HCT116 (cell line): ENCODE data around the gene SLC16A3. TPM values are rescaled to one million over a fixed set of nuclear protein-coding genes. Genes with fewer than 3 reads are reported as not detected.

Experiments
- ATAC-seq: fragments of 200-7000 bp; cut with Tn5 transposase; 2 replicates; pipeline ENCODE4 v1.9.1; 2020; ENCODE audit warnings: mild to moderate bottlenecking, moderate library complexity
- BruUV-seq: library from RNA; stranded (reverse); fragments of 400-500 nt; replicated peaks from 2 replicates; lab custom pipeline; 2021; lab: Mats Ljungman, UMichigan
- CTCF ChIA-PET: fragments of 300-600 bp; sonication (Branson Sonifier 250); formaldehyde crosslinking; loops from one replicate; lab custom pipeline; 2021; ENCODE audit warnings: antibody characterized with exemption; lab: Charles Lee
- POLR2A ChIA-PET: fragments of 300-600, 350-600 bp; sonication (Branson Sonifier 250); formaldehyde crosslinking; loops from one replicate; lab custom pipeline; 2021; ENCODE audit warnings: antibody characterized with exemption; lab: Charles Lee
- RAD21 ChIA-PET, 2 experiments: fragments of 300-600 bp; sonication (Branson Sonifier 250); formaldehyde crosslinking; loops; one replicate each; lab custom pipeline; 2023; ENCODE audit warnings: low total read pairs in 2 of 2; ENCODE audit not compliant: uncharacterized antibody in 2 of 2, unreplicated experiment in 2 of 2, low non-redundant PET in 1 of 2; lab: Charles Lee
- DNase-seq: peaks from one replicate; pipeline ENCODE4 v3.0.0-alpha.2; 2010; ENCODE audit warnings: low read depth, low spot score
- H2AFZ ChIP-seq: fragments of 200-600 bp; shearing (Covaris generic), sonication (generic); 2 replicates; pipeline ENCODE4 v1.6.1; 2017; ENCODE audit warnings: low read depth, mixed run types, mixed read lengths, antibody characterized with exemption, low read length; ENCODE audit not compliant: poor library complexity, severe bottlenecking
- H3K27ac ChIP-seq: 2 replicates; pipeline ENCODE4 v1.5.1; 2012; ENCODE audit warnings: low read depth, low read length
- H3K27me3 ChIP-seq: fragments of 200-600 bp; sonication (generic); 2 replicates; pipeline ENCODE4 v1.6.1; 2016; ENCODE audit warnings: mixed run types, low read length, mixed read lengths; ENCODE audit not compliant: insufficient read depth
- H3K36me3 ChIP-seq, 2 experiments: fragments of 200-500 bp in 1 of 2; fragments of 200-600 bp in 1 of 2; sonication (Bioruptor generic) in 1 of 2; sonication (generic) in 1 of 2; 2 replicates each; pipeline versions ENCODE4 v1.5.1 to v1.6.1; 2014 to 2016; ENCODE audit warnings: low read length in 2 of 2, inconsistent platforms in 1 of 2, mixed read lengths in 1 of 2, mixed run types in 1 of 2; ENCODE audit not compliant: insufficient read depth in 2 of 2, control insufficient read depth in 1 of 2
- H3K4me1 ChIP-seq, 2 experiments: fragments of 200-600 bp in 1 of 2; sonication (generic) in 1 of 2; 2 replicates each; pipeline versions ENCODE4 v1.5.1 to v1.6.1; 2012 to 2017; ENCODE audit warnings: low read length in 2 of 2, inconsistent platforms in 1 of 2, mild to moderate bottlenecking in 1 of 2, mixed read lengths in 1 of 2, mixed run types in 1 of 2, moderate library complexity in 1 of 2; ENCODE audit not compliant: insufficient read depth in 2 of 2, control insufficient read depth in 1 of 2
- H3K4me2 ChIP-seq: fragments of 200-600 bp; sonication (generic); 2 replicates; pipeline ENCODE4 v1.6.1; 2017; ENCODE audit warnings: mixed run types, low read length, mixed read lengths
- H3K4me3 ChIP-seq, 2 experiments: fragments of 200-600 bp in 1 of 2; sonication (generic) in 1 of 2; replicated peaks in 1 of 2; 2 replicates each; pipeline ENCODE4 v1.5.1; 2011 to 2016; ENCODE audit warnings: low read length in 2 of 2, control low read depth in 1 of 2, low read depth in 1 of 2, mild to moderate bottlenecking in 1 of 2, mixed read lengths in 1 of 2, mixed run types in 1 of 2
- H3K79me2 ChIP-seq: fragments of 200-600 bp; sonication (generic); 2 replicates; pipeline ENCODE4 v1.6.1; 2017; ENCODE audit warnings: mild to moderate bottlenecking, mixed run types, low read length, moderate library complexity, mixed read lengths; ENCODE audit not compliant: insufficient read depth
- H3K9ac ChIP-seq: fragments of 200-600 bp; sonication (generic); 2 replicates; pipeline ENCODE4 v1.6.1; 2016; ENCODE audit warnings: low read length, mixed read lengths
- H3K9me2 ChIP-seq: fragments of 200-600 bp; sonication (generic), shearing (Covaris generic); 2 replicates; pipeline ENCODE4 v1.6.1; 2017; ENCODE audit warnings: mixed run types, mild to moderate bottlenecking, moderate library complexity; ENCODE audit not compliant: insufficient read depth
- H3K9me3 ChIP-seq, 2 experiments: fragments of 200-500 bp in 1 of 2; fragments of 200-600 bp in 1 of 2; sonication (Bioruptor generic) in 1 of 2; sonication (generic) in 1 of 2; 2 replicates each; pipeline ENCODE4 v1.6.1; 2014 to 2017; ENCODE audit warnings: low read length in 2 of 2, mixed read lengths in 2 of 2, inconsistent platforms in 1 of 2, low read depth in 1 of 2, mild to moderate bottlenecking in 1 of 2, mixed run types in 1 of 2, moderate library complexity in 1 of 2; ENCODE audit not compliant: control insufficient read depth in 1 of 2, insufficient read depth in 1 of 2
- H4K20me1 ChIP-seq: fragments of 200-600 bp; sonication (generic), shearing (Covaris generic); 2 replicates; pipeline ENCODE4 v1.6.1; 2017; ENCODE audit warnings: mixed run types, mild to moderate bottlenecking, moderate library complexity; ENCODE audit not compliant: insufficient read depth
- CEBPB ChIP-seq: IDR thresholded peaks from 2 replicates; pipeline ENCODE4 v1.6.1; 2012; ENCODE audit warnings: low read depth
- EZH2phosphoT487 ChIP-seq: fragments of 200-600 bp; IDR thresholded peaks from 2 replicates; pipeline ENCODE4 v1.6.1; 2018; ENCODE audit warnings: antibody characterized with exemption, borderline replicate concordance
- JUND ChIP-seq: IDR thresholded peaks from 2 replicates; pipeline ENCODE4 v1.6.1; 2012
- POLR2AphosphoS5 ChIP-seq: IDR thresholded peaks from 2 replicates; pipeline ENCODE4 v1.6.1; 2011; ENCODE audit warnings: mild to moderate bottlenecking, low read depth, low read length, moderate library complexity
- RAD21 ChIP-seq: IDR thresholded peaks from 2 replicates; pipeline ENCODE4 v1.6.1; 2012; ENCODE audit warnings: low read depth, mild to moderate bottlenecking
- SRF ChIP-seq: IDR thresholded peaks from 2 replicates; pipeline ENCODE4 v1.6.1; 2012; ENCODE audit warnings: low read depth
- TCF7L2 ChIP-seq: IDR thresholded peaks from 2 replicates; pipeline ENCODE4 v1.7.0; 2011; ENCODE audit warnings: borderline replicate concordance, inconsistent platforms; ENCODE audit not compliant: insufficient read depth, insufficient read length; ENCODE audit errors: extremely low read depth
- YY1 ChIP-seq: IDR thresholded peaks from 2 replicates; pipeline ENCODE4 v1.6.1; 2011; ENCODE audit warnings: low read length, low read depth, moderate library complexity, mild to moderate bottlenecking; ENCODE audit not compliant: insufficient replicate concordance; ENCODE audit errors: extremely low read depth
- ZFX ChIP-seq: fragments of 450-650 bp; IDR thresholded peaks from 2 replicates; pipeline ENCODE4 v1.6.1; 2017
- intact Hi-C: fragments of 100-400 bp; cut with micrococcal nuclease; formaldehyde crosslinking; loops from 2 replicates; pipeline ENCODE4 v1.10.0; 2022
- total RNA-seq: library from RNA; stranded (reverse); gene quantifications from one replicate; pipeline ENCODE4 v1.2.1, GENCODE V29; 2021; ENCODE audit not compliant: unreplicated experiment
- TF ChIP-seq, protein P1 (sequence below), 3 experiments: fragments of 200-600 bp in 1 of 3; sonication (generic) in 1 of 3; IDR thresholded peaks in 2 of 3; conservative IDR thresholded peaks in 1 of 3; 2 replicates each; pipeline ENCODE4 v1.5.1; 2012 to 2017; ENCODE audit warnings: low read depth in 2 of 3, low read length in 2 of 3, antibody characterized with exemption in 1 of 3, borderline replicate concordance in 1 of 3, control low read depth in 1 of 3, mild to moderate bottlenecking in 1 of 3, mixed read lengths in 1 of 3, mixed run types in 1 of 3, moderate library complexity in 1 of 3; ENCODE audit not compliant: insufficient read depth in 1 of 3

SLC16A3 gene
- total RNA-seq, 1 experiment from 2014 or later, result 445 TPM

DNA sequence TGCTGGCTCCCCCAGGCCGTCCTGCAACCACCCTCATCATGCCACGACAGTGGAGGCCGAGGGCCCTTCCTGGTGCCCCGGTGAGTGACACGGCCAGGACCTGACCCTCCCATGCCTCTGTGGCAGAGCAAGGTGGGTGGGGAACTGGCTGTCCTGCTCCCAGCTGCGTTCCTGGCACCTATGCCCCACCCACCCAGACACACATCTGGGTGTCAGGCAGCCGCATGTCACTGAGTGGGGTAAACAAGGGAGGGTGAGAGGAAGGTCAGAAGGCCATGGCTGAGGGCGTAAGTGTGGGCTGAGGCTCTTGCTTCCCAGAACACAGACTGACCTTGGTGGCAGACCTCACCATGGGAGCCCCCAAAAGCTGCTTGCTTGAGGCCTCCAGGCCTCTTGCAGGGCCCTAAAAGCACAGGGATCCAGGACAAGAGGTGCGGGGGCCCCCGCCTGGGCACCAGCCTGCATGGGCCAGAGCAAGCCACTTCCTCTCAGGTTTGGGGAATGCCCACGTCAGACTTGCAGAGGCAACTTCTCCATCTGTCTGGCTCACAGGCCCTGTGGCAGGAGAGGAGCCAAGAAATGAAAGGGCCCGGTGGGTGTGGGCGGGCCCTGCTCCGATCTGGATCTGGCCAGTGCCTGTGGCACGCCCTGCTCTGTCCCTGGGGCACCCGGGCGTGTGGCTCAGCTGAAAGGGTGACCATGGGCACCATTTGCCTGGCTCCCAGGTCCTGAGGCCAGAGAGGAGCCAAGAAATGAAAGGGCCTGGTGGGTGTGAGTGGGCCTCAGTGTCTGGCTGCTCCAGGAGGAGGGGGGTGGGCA lies 12.3 kb upstream of the SLC16A3 start:
- Histone ChIP-seq H3K4me1 (peaks cover 45 to 81% of the 10 kb centered on the region in 2 experiments), H3K9me2 (no peaks in the 10 kb centered on the region), H3K79me2 (peaks cover 9% of the 10 kb centered on the region), H3K27me3 (no peaks in the 10 kb centered on the region), H2AFZ (no peak overlapping the region), H4K20me1 (no peaks in the 10 kb centered on the region), H3K4me2 (peak overlapping the region; percentile 99), H3K36me3 (no peaks in the 10 kb centered on the region), H3K4me3 (peak overlapping the region; percentile 29 to 46), H3K9me3 (no peaks in the 10 kb centered on the region), H3K27ac (peak overlapping the region; percentile 98), H3K9ac (peak overlapping the region; percentile 68)
- DNase-seq (peak; percentile 85), ATAC-seq (peak; percentile 64)
- no TSS peak for BruUV-seq
- ChIA-PET CTCF (interaction anchor here (0.6 to 1.7 kb wide), 3 partner anchors 11 to 186 kb away, joined by 3 to 10 read pairs (median 4); no protein-coding TSS in a partner anchor), POLR2A (interaction anchor here (2.6 to 4.2 kb wide), 2 partner anchors 10 to 13 kb away, joined by 12 to 31 read pairs; partner anchors contain the start of gene SLC16A3), RAD21 (interaction anchor here in 1 of 2 experiments (1.5 kb wide), 1 partner anchor 12 kb away, joined by 6 read pairs; the partner anchor contains the start of gene SLC16A3)
- TF ChIP-seq TCF7L2 (peak; percentile 89), RAD21 (no peak), CEBPB (no peak), YY1 (peak; percentile 64), EZH2phosphoT487 (no peak), ZFX (peak; percentile 72), POLR2AphosphoS5 (peak; percentile 72)
- intact Hi-C loops, result no loop called here

GRCh38 chr17:82217120-82217529 lies 11.7 kb upstream of the SLC16A3 start:
- H3K4me3 ChIP-seq, result peak overlapping the region; percentile 29 to 46
- intact Hi-C loops, result no loop called here
- no peak for DNase-seq
- peak overlapping the region; percentile 68 for H3K9ac ChIP-seq
- H3K27me3 ChIP-seq, result no peaks in the 10 kb centered on the region
- peak overlapping the region; percentile 99 for H3K4me2 ChIP-seq
- ChIA-PET CTCF (no interaction called here), POLR2A (interaction anchor here (4.2 kb wide), 1 partner anchor 12 kb away, joined by 31 read pairs; the partner anchor contains the start of gene SLC16A3), RAD21 (interaction anchor here in 1 of 2 experiments (1.5 kb wide), 1 partner anchor 12 kb away, joined by 6 read pairs; the partner anchor contains the start of gene SLC16A3)
- H3K79me2 ChIP-seq, result peaks cover 3% of the 10 kb centered on the region; the same call in 1 of the 2 replicates
- peaks cover 43 to 76% of the 10 kb centered on the region in 2 experiments for H3K4me1 ChIP-seq
- H3K9me2 ChIP-seq, result no peaks in the 10 kb centered on the region
- TSS peak; percentile 62 for BruUV-seq
- H3K9me3 ChIP-seq, result no peaks in the 10 kb centered on the region
- ATAC-seq, result peak; percentile 4
- no peak for TF ChIP-seq RAD21
- TF ChIP-seq SRF, result no peak
- TF ChIP-seq, protein P1, sequence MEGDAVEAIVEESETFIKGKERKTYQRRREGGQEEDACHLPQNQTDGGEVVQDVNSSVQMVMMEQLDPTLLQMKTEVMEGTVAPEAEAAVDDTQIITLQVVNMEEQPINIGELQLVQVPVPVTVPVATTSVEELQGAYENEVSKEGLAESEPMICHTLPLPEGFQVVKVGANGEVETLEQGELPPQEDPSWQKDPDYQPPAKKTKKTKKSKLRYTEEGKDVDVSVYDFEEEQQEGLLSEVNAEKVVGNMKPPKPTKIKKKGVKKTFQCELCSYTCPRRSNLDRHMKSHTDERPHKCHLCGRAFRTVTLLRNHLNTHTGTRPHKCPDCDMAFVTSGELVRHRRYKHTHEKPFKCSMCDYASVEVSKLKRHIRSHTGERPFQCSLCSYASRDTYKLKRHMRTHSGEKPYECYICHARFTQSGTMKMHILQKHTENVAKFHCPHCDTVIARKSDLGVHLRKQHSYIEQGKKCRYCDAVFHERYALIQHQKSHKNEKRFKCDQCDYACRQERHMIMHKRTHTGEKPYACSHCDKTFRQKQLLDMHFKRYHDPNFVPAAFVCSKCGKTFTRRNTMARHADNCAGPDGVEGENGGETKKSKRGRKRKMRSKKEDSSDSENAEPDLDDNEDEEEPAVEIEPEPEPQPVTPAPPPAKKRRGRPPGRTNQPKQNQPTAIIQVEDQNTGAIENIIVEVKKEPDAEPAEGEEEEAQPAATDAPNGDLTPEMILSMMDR (IDR thresholded peaks at IDR 0.05 in 2 of 3, conservative IDR thresholded peaks at IDR 0.05 in 1 of 3; ENCODE audit: borderline replicate concordance in 1 of 3, insufficient read depth in 1 of 3, low read depth in 2 of 3, low read length in 2 of 3), result no peak
- no peak for TF ChIP-seq JUND
- no peak for TF ChIP-seq CEBPB
- TF ChIP-seq POLR2AphosphoS5, result no peak
- no peak for TF ChIP-seq ZFX
- peak overlapping the region; percentile 98 for H3K27ac ChIP-seq
- no peaks in the 10 kb centered on the region for H4K20me1 ChIP-seq
- no peak overlapping the region for H2AFZ ChIP-seq
- H3K36me3 ChIP-seq, result no peaks in the 10 kb centered on the region
